HG03097 (cell line): Measurements from ENCODE around the gene TMEM217.

Experiments used
- ATAC-seq: cut with Tn5 transposase; IDR thresholded peaks from one replicate; pipeline ENCODE4 v1.9.1; 2021; ENCODE audit not compliant: unreplicated experiment, low FRiP score

TMEM217 gene

GRCh38 chr6:37170273-37171200, 87.4 kb downstream of the TMEM217 start:
- ATAC-seq: peak; percentile 24

GRCh38 chr6:37169496-37170272, 88.3 kb downstream of the TMEM217 start, which contains the start of gene PIM1:
PIM1 (plus strand) TSS chr6:37170152; CDS start chr6:37170576, 424 bp downstream.
- peak; percentile 58 for ATAC-seq

GRCh38 chr6:37168811-37169495, 89.0 kb downstream of the TMEM217 start:
- ATAC-seq: no peak

- no peak for ATAC-seq
Measured at GRCh38 chr6:37168163-37168758, 89.7 kb downstream of the TMEM217 start.

DNA sequence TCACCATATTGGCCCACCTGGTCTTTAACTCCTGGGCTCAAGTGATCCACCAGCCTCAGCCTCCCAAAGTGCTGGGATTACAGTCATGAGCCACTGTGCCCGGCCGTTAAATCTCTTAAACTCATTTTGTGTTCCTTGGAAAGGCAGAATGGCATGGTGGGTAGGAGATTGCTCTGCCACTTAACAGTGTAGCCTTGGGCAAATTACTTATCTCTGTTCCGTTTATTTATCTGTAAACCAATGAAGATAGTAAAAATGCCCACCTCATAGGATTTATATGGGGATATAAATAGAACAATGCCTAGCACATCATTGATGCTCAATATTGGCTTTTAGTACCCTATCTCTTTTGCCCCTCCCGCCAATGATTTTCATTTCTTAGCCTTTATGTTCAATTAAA, 95.2 kb downstream of the TMEM217 start:
- no peak for ATAC-seq
